NB4 (cell line): Measurements from ENCODE around the gene PAM16.
"Not testable (repeated sequence)": the region's sequence is repeated elsewhere in the genome, so short reads cannot be mapped to it uniquely, and the experiment has no call there.

Experiments
- DNase-seq: peaks from one replicate; pipeline ENCODE4 v3.0.0; 2010; ENCODE audit warnings: low read depth
- H3K4me3 ChIP-seq: one replicate; pipeline ENCODE4 v1.5.1; 2011; ENCODE audit warnings: mild to moderate bottlenecking, low read depth, low read length, moderate library complexity
- CTCF ChIP-seq: IDR thresholded peaks from one replicate; pipeline ENCODE4 v1.5.1; 2012; ENCODE audit warnings: low read depth, low read length
- MYC ChIP-seq: IDR thresholded peaks from 2 replicates; pipeline ENCODE4 v1.6.1; 2011; ENCODE audit warnings: low read depth, low read length
- POLR2A ChIP-seq: IDR thresholded peaks from 2 replicates; pipeline ENCODE4 v1.6.1; 2011; ENCODE audit warnings: mild to moderate bottlenecking; ENCODE audit not compliant: insufficient read length; ENCODE audit errors: extremely low read depth
- TF ChIP-seq, protein P1 (sequence below): IDR thresholded peaks from 2 replicates; pipeline ENCODE4 v1.6.1; 2011; ENCODE audit warnings: low read depth, low read length

The PAM16 gene

DNA sequence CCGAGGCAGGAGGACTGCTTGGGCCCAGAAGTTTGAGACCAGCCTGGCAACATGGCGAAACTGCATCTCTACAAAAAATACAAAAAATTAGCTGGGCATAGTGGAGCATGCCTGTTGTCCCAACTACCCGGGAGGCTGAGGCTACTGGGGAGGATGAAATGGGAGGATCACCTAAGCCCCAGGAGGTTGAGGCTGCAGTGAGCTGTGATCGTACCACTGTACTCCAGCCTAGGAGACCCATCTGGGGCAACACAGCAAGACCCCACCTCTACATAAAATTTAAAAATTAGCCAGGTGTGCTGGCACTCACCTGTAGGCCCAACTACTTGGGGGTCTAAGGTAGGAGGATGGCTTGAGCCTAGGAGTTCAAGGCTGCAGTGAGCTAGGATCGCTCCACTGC lies 1.8 kb downstream of the PAM16 start:
- peak overlapping the region; percentile 94 for H3K4me3 ChIP-seq
- no peak for TF ChIP-seq POLR2A
- no peak for TF ChIP-seq MYC
- no peak for TF ChIP-seq CTCF
- TF ChIP-seq, protein P1, sequence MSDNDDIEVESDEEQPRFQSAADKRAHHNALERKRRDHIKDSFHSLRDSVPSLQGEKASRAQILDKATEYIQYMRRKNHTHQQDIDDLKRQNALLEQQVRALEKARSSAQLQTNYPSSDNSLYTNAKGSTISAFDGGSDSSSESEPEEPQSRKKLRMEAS = no peak
- no peak for DNase-seq

DNA sequence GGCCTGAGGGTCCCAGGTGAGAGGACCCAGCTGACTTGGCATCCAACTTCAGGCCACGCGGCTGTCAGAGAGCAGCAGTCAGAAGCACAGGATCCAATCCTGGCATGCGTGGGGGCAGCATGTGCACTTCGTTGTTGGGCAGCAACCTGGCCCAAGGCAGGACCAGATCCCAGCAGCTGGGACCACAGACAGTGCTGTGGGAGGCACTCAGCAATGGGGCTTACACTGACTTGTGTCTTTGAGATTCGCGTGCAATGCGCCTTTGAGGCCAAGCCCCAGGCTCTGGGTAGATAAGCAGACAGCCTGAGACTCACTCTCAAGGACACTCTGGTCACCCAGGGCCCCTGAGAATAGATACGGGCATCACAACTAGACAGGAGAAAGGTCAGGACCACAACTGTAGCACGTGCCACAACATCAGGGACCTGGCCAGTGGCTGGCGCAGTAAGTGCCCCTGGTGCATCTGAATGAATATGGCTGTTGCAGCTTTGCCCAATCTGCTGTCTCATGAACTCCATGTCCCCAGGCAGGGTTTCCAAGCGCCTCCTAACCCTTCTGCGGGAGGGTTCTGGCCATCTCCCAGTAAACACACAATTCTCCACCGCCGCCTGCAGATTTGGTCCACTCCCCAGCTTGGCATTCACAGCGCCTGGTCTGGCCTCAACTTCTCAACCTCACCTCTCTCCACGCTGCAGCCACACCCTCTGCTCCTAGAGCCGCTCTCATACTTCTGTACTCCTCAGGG lies 3.2 kb downstream of the PAM16 start:
- H3K4me3 ChIP-seq = peak overlapping the region; percentile 32
- no peak for TF ChIP-seq POLR2A
- no peak for TF ChIP-seq CTCF
- TF ChIP-seq MYC = no peak
- TF ChIP-seq, protein P1 = no peak
- peak; percentile 68 for DNase-seq

DNA sequence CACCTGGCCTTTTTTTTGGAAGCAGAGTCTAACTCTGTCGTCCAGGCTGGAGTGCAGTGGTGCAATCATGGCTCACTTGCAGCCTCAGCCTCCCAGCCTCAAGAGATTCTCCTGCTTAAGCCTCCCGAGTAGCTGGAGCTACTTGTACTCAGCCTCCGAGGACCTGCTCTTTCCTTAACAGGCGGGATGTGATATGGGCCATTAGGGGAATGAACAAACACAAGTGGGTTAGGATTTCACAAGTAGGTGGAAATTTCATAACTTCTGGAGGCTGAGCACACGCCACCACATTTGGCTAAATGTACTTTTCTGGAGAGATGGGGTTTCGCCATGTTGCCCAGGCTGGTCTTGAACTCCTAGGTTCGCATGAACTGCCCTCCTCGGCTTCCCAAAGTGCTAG lies 4.1 kb downstream of the PAM16 start:
- TF ChIP-seq, protein P1 = no peak
- TF ChIP-seq MYC (no peak), POLR2A (no peak), CTCF (no peak)
- peak overlapping the region; percentile 32 for H3K4me3 ChIP-seq
- peak; percentile 94 for DNase-seq

- TF ChIP-seq MYC (no peak), CTCF (no peak), POLR2A (no peak)
- TF ChIP-seq, protein P1 = no peak; the same call in 1 of the 2 replicates
These were observed 5.0 kb downstream of the PAM16 start for GRCh38 chr16:4345836-4346781.

DNA sequence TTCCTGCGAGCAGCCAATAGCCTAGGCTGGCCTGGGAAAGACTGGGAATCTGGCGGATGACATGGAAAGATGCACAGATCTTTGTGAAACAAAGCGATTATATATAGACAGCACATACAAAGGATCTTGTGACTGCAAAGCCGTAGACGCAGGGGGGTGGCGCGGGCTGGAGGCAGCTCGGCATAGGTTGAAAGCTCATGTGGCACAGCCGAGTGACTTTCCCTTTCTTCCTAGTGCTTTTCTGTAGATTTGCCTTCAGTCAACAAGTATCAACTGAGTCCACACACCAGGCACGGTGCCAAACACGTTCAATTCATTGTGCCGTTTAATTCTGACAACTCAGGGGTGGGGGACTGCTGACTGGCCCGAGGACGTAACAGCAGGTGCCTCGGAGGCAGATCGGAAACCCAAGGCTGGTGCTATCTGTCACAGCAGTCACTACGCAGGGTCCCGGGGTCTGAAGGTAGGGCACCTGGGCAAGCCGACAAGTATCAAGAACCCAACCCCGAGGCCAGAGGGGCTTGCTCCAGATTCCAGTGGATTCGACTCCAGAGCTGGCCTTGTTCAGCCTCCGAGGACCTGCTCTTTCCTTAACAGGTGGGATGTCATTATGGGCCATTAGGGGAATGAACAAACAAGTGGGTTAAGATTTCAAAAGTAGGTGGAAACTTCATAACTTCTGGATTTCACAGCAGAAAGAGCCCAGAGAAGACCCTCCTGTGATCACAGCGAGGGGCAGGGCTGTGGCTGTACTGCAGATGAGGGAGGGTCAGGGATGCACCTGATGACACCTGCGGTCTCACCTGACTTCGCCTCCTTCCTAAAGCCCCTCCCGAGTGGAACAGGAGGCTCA lies 5.9 kb downstream of the PAM16 start:
- no peak for TF ChIP-seq POLR2A
- no peak for TF ChIP-seq MYC
- TF ChIP-seq, protein P1 = no peak
- TF ChIP-seq CTCF = no peak
- no peak for DNase-seq
- no peak overlapping the region for H3K4me3 ChIP-seq

More at GRCh38 chr16:4345836-4346781, 5.0 kb downstream of the PAM16 start:
- peak overlapping the region; percentile 32 for H3K4me3 ChIP-seq
- DNase-seq = peak; percentile 85

GRCh38 chr16:4344300-4344982 lies 6.7 kb downstream of the PAM16 start:
- not testable (repeated sequence) for DNase-seq, H3K4me3 ChIP-seq
